Calu3 (cell line): Measurements from ENCODE around the gene TMEM238. TPM values are rescaled to one million over a fixed set of nuclear protein-coding genes. Genes with fewer than 3 reads are reported as not detected.

Experiments used
- BruUV-seq: library from RNA; stranded (reverse); fragments of 400-500 nt; replicated peaks from 2 replicates; lab custom pipeline; 2021; lab: Mats Ljungman, UMichigan
- CTCF ChIA-PET: fragments of 300-600 bp; sonication (Branson Sonifier 250); formaldehyde crosslinking; loops from one replicate; lab custom pipeline; 2022; ENCODE audit warnings: antibody characterized with exemption; lab: Charles Lee
- DNase-seq: peaks from one replicate; pipeline ENCODE4 v3.0.0; 2022
- H3K27ac Mint-ChIP-seq: one replicate; pipeline ENCODE4 v1.8.0; 2022; ENCODE audit warnings: mixed read lengths; ENCODE audit not compliant: unreplicated experiment
- H3K27me3 Mint-ChIP-seq: one replicate; pipeline ENCODE4 v1.8.0; 2022; ENCODE audit warnings: mixed read lengths; ENCODE audit not compliant: unreplicated experiment
- H3K36me3 Mint-ChIP-seq: one replicate; pipeline ENCODE4 v1.8.0; 2022; ENCODE audit warnings: mild to moderate bottlenecking, moderate library complexity, mixed read lengths; ENCODE audit not compliant: insufficient read depth, unreplicated experiment
- H3K4me1 Mint-ChIP-seq: one replicate; pipeline ENCODE4 v1.8.0; 2022; ENCODE audit warnings: mild to moderate bottlenecking, low read depth, mixed read lengths; ENCODE audit not compliant: unreplicated experiment
- H3K4me3 Mint-ChIP-seq: one replicate; pipeline ENCODE4 v1.8.0; 2022; ENCODE audit warnings: mild to moderate bottlenecking, low read depth, moderate library complexity, mixed read lengths; ENCODE audit not compliant: unreplicated experiment
- H3K9me3 Mint-ChIP-seq: one replicate; pipeline ENCODE4 v1.8.0; 2022; ENCODE audit warnings: low read depth, mixed read lengths; ENCODE audit not compliant: unreplicated experiment
- intact Hi-C: fragments of 100-400 bp; cut with micrococcal nuclease; formaldehyde crosslinking; loops from one replicate; pipeline ENCODE4 v1.10.0; 2022; ENCODE audit not compliant: unreplicated experiment
- total RNA-seq: library from RNA; stranded (reverse); gene quantifications from 2 replicates; pipeline ENCODE4 v1.2.3, GENCODE V29; 2022
- TF ChIP-seq, protein P1 (sequence below): fragments of 200-600 bp; IDR thresholded peaks from one replicate; pipeline ENCODE4 v1.8.0; 2022; ENCODE audit warnings: antibody characterized with exemption; ENCODE audit not compliant: unreplicated experiment

TMEM238 gene
- total RNA-seq, 1 experiment from 2014 or later = 38.8 TPM

DNA sequence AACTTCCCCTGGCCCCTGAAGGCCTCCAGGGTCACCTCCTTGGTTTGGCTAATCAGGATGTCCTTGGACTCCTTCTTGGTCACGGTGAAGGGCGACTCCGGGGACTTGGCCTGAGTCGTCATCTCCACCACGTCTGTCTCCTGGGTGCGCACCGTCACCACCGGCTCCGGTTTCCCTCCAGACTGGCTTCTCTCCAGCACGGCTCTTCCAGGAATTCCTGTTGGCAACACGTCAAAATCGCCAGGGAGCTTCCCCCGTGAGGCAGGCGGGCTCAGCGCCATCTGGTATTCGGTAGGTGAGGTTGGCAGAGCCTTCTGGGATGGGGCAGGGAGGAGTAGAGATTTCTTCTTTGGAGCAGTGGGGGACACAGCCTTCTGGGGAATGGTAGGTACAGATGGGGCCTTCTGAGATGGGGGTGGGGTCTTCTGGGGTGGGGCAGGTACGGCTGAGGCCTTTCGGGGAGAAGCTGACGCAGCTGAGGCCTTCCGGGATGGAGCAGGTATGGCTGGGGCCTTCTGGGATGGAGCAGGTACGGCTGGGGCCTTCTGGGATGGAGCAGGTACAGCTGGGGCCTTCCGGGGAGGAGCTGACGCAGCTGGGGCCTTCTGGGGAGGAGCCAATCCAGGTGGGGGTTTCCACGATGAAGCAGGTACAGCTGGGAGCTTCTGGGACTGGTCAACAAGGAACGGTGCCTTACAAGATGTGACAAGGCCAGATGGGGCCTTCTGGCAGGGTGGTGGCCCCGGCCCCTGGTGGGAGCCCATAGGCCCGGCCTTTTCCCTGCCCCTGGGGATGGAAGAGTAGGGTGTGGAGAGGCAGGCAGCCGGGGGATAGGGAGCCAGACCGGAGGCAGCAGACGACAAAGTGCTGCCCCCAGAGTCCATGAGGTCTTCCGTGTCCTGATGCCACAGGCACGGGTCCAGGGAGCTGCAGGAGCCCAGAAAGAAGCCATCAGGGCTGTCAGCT is 24.9 kb downstream of the TMEM238 start:
- H3K9me3 Mint-ChIP-seq = no peaks in the 10 kb centered on the region
- H3K4me3 Mint-ChIP-seq = no peak overlapping the region
- no TSS peak for BruUV-seq
- TF ChIP-seq, protein P1, sequence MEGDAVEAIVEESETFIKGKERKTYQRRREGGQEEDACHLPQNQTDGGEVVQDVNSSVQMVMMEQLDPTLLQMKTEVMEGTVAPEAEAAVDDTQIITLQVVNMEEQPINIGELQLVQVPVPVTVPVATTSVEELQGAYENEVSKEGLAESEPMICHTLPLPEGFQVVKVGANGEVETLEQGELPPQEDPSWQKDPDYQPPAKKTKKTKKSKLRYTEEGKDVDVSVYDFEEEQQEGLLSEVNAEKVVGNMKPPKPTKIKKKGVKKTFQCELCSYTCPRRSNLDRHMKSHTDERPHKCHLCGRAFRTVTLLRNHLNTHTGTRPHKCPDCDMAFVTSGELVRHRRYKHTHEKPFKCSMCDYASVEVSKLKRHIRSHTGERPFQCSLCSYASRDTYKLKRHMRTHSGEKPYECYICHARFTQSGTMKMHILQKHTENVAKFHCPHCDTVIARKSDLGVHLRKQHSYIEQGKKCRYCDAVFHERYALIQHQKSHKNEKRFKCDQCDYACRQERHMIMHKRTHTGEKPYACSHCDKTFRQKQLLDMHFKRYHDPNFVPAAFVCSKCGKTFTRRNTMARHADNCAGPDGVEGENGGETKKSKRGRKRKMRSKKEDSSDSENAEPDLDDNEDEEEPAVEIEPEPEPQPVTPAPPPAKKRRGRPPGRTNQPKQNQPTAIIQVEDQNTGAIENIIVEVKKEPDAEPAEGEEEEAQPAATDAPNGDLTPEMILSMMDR = no peak
- no peak overlapping the region for H3K27ac Mint-ChIP-seq
- no peaks in the 10 kb centered on the region for H3K4me1 Mint-ChIP-seq
- intact Hi-C loops = no loop called here
- DNase-seq = no peak
- peaks cover 6% of the 10 kb centered on the region for H3K36me3 Mint-ChIP-seq
- CTCF ChIA-PET = interaction anchor here (0.6 to 0.7 kb wide), 2 partner anchors 57 to 342 kb away, joined by 3 to 5 read pairs; no protein-coding TSS in a partner anchor
- peaks cover 63% of the 10 kb centered on the region for H3K27me3 Mint-ChIP-seq

DNA sequence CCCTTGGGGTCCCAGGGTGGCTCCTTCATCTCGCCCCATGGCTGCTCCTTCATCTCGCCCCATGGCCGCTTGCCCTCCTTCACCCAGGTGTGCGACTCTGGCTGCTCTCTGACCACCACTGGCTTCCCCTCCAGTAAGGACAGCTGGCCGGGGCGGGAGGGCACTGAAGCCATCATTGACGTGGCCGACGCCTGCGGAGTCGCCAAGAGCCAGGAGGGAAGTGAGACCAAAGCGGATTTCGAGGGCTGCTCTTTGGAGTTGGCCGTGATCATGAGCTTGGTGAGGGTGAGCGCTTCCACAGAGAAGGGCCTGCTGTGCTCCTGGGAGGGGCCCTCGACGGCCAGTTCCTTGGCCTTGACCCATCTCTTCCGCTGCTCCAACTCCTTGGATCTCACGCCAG is 25.6 kb downstream of the TMEM238 start:
- no TSS peak for BruUV-seq
- H3K4me1 Mint-ChIP-seq = no peaks in the 10 kb centered on the region
- DNase-seq = no peak
- H3K27me3 Mint-ChIP-seq = peaks cover 63% of the 10 kb centered on the region
- H3K27ac Mint-ChIP-seq = no peak overlapping the region
- H3K9me3 Mint-ChIP-seq = no peaks in the 10 kb centered on the region
- peaks cover 13% of the 10 kb centered on the region for H3K36me3 Mint-ChIP-seq
- H3K4me3 Mint-ChIP-seq = no peak overlapping the region
- TF ChIP-seq, protein P1 = no peak
- CTCF ChIA-PET = interaction anchor here (0.7 kb wide), 1 partner anchor 57 kb away, joined by 5 read pairs; no protein-coding TSS in a partner anchor
- intact Hi-C loops = no loop called here

DNA sequence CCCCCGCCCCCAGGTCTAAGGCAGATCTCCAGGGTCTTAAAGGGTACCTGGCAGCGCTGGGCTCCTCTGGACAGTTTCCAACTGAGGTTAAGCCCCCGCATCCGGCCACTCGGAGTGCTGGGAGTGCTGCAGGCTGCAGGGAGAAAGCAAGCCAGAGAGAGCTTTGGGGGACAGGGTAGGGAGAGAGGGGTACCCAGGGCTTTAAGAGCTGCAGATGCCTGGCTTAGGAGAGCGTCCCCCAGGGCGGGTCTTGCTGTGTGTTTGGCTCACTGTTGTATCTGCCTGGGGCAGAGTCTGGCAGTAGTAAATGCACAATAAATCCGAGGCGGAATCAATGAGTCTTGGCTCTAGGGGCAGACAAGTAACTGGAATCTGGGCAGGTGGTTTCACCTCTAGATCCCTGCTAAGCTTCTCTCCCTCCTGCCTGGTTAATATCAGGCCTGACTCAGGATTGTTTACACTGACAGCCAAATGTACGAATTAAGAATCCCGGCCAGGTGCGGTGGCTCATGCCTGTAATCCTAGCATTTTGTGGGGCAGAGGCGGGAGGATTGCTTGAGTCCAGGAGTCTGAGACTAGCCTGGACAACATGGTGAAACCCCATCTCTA is 28.8 kb downstream of the TMEM238 start:
- Mint-ChIP-seq H3K36me3 (peaks cover 21% of the 10 kb centered on the region), H3K27ac (no peak overlapping the region), H3K9me3 (no peaks in the 10 kb centered on the region), H3K4me1 (peaks cover 31% of the 10 kb centered on the region), H3K27me3 (peaks cover 87% of the 10 kb centered on the region), H3K4me3 (no peak overlapping the region)
- no TSS peak for BruUV-seq
- intact Hi-C loops = no loop called here
- CTCF ChIA-PET = interaction anchor here (0.7 to 1.1 kb wide), 3 partner anchors 16 to 282 kb away, joined by 3 to 4 read pairs (median 3); partner anchors contain the start of gene KMT5C
- DNase-seq = no peak
- TF ChIP-seq, protein P1 = no peak

DNA sequence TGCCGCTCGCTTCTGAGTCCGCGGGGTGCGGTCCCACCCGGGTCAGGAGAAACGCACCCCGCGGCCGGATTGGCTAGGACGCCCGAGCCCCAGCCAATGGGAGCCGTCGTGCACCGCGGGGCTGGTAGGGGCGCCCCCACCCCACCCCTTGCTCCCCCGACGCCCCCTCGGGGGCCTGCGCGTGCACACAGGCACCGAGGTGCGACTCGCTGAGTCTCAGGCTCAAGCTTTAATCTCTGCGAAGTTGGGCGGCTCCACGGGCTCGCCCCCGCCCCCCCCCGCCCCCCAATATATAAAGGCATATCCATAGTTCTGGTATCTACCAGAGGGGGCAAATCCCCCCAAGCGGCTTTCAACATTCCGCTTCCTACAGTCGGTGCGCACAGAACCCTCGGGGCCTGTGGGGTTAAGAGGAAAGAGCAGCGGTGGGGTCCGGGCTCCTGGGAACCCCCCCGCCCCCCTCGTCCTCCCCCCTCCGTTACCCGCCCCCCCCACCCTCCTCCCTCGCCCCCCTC is 29.3 kb downstream of the TMEM238 start, which contains the start of gene COX6B2:
COX6B2 (minus strand) TSS at position 22 of the 515 bp plus-strand sequence. CDS start 198 bp downstream, outside the sequence.
- Mint-ChIP-seq H3K9me3 (no peaks in the 10 kb centered on the region), H3K36me3 (peaks cover 22% of the 10 kb centered on the region), H3K4me1 (peaks cover 33% of the 10 kb centered on the region), H3K27ac (no peak within 1 kb of the TSS), H3K27me3 (peaks cover 87% of the 10 kb centered on the region), H3K4me3 (peak within 1 kb of the TSS; percentile 79)
- CTCF ChIA-PET = interaction anchor here (0.8 to 1.1 kb wide), 2 partner anchors 15 to 283 kb away, joined by 3 to 4 read pairs; partner anchors contain the start of gene KMT5C
- BruUV-seq = no TSS peak
- intact Hi-C loops = no loop called here
- TF ChIP-seq, protein P1 = no peak
- DNase-seq = no peak
